SK-N-SH (cell line): ENCODE data around the gene MIGA2.
A peak's percentile ranks its signal among the peaks of the same experiment; 100 is the strongest.

ENCODE experiments used
- CHD2 ChIP-seq: fragments of 150-350 bp; IDR thresholded peaks from 2 replicates; pipeline ENCODE4 v1.6.1; 2018; ENCODE audit warnings: low read length; ENCODE audit not compliant: partially characterized antibody
- EP300 ChIP-seq, 2 experiments: IDR thresholded peaks; 2 replicates each; pipeline versions ENCODE4 v1.4.0 to v1.6.1; 2012; ENCODE audit warnings: borderline replicate concordance in 1 of 2, low read depth in 1 of 2, low read length in 1 of 2
- NRF1 ChIP-seq: IDR thresholded peaks from 2 replicates; pipeline ENCODE4 v1.6.1; 2012; ENCODE audit warnings: low read depth, mild to moderate bottlenecking, low read length
- POLR2AphosphoS5 ChIP-seq: IDR thresholded peaks from 2 replicates; pipeline ENCODE4 v1.6.1; 2012; ENCODE audit warnings: low read depth, low read length
- RAD21 ChIP-seq: IDR thresholded peaks from 2 replicates; pipeline ENCODE4 v1.6.1; 2012; ENCODE audit warnings: mild to moderate bottlenecking, low read length
- TAF1 ChIP-seq: IDR thresholded peaks from 2 replicates; pipeline ENCODE4 v1.6.1; 2012; ENCODE audit warnings: low read depth, mild to moderate bottlenecking, low read length, moderate library complexity, borderline replicate concordance
- TCF12 ChIP-seq: IDR thresholded peaks from 2 replicates; pipeline ENCODE4 v1.4.0; 2012
- TF ChIP-seq, protein P1 (sequence below): fragments of 200-600 bp; sonication (generic); IDR thresholded peaks from 2 replicates; pipeline ENCODE4 v1.6.1; 2017; ENCODE audit warnings: antibody characterized with exemption, mild to moderate bottlenecking, moderate library complexity
- TF ChIP-seq, protein P2 (sequence below): IDR thresholded peaks from 2 replicates; pipeline ENCODE4 v1.6.1; 2012; ENCODE audit warnings: mild to moderate bottlenecking, low read depth, low read length, moderate library complexity
- TF ChIP-seq, protein P3 (sequence below): fragments of 150-350 bp; IDR thresholded peaks from 2 replicates; pipeline ENCODE4 v1.6.1; 2017; ENCODE audit warnings: antibody characterized with exemption, low read length, low read depth, borderline replicate concordance

DNA sequence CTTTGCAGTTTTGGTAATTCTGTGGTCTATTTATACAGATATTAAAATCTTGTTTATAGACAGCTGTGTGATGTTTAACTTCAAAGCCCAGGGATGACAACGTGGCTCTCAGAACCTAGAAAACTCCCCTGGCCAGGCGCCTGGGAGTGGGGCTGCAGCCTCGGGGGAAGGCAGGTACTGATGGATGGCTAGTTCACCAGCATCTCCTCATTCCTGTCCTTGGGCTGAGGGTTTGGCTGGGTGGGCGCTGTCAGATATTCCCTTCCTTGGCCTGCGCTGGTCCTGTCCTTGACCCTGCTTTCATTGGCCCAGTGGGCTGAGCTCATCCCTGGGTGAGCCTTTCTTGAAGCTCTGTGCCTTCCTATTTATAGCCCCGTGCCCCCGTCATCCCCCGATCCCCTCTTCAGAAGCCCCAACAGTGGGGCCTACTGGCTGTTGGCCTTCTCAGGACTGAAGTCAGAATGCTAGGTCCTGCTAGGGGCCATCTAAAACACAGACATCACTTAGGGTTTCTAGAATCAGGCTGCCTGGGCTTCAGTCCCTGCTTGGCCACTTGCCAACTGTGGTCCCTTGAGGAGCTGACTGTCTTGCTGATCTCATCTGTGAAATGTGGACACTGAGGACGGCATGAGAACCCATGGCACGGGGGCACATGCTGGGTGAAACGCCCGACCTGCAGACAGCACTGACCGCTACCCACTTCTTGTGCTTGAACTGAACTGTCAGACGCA is 29.2 kb upstream of the MIGA2 start:
- TF ChIP-seq EP300 (IDR thresholded peaks at IDR 0.05; ENCODE audit: borderline replicate concordance in 1 of 2, low read depth in 1 of 2, low read length in 1 of 2) (no peak), TCF12 (no peak), POLR2AphosphoS5 (0 out of 2 replicates have a peak, but pooled peaks have one; percentile 14), NRF1 (no peak), TAF1 (no peak), RAD21 (no peak), CHD2 (no peak)
- TF ChIP-seq, protein P1, sequence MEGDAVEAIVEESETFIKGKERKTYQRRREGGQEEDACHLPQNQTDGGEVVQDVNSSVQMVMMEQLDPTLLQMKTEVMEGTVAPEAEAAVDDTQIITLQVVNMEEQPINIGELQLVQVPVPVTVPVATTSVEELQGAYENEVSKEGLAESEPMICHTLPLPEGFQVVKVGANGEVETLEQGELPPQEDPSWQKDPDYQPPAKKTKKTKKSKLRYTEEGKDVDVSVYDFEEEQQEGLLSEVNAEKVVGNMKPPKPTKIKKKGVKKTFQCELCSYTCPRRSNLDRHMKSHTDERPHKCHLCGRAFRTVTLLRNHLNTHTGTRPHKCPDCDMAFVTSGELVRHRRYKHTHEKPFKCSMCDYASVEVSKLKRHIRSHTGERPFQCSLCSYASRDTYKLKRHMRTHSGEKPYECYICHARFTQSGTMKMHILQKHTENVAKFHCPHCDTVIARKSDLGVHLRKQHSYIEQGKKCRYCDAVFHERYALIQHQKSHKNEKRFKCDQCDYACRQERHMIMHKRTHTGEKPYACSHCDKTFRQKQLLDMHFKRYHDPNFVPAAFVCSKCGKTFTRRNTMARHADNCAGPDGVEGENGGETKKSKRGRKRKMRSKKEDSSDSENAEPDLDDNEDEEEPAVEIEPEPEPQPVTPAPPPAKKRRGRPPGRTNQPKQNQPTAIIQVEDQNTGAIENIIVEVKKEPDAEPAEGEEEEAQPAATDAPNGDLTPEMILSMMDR, result no peak; the same call in 1 of the 2 replicates
- TF ChIP-seq, protein P2, sequence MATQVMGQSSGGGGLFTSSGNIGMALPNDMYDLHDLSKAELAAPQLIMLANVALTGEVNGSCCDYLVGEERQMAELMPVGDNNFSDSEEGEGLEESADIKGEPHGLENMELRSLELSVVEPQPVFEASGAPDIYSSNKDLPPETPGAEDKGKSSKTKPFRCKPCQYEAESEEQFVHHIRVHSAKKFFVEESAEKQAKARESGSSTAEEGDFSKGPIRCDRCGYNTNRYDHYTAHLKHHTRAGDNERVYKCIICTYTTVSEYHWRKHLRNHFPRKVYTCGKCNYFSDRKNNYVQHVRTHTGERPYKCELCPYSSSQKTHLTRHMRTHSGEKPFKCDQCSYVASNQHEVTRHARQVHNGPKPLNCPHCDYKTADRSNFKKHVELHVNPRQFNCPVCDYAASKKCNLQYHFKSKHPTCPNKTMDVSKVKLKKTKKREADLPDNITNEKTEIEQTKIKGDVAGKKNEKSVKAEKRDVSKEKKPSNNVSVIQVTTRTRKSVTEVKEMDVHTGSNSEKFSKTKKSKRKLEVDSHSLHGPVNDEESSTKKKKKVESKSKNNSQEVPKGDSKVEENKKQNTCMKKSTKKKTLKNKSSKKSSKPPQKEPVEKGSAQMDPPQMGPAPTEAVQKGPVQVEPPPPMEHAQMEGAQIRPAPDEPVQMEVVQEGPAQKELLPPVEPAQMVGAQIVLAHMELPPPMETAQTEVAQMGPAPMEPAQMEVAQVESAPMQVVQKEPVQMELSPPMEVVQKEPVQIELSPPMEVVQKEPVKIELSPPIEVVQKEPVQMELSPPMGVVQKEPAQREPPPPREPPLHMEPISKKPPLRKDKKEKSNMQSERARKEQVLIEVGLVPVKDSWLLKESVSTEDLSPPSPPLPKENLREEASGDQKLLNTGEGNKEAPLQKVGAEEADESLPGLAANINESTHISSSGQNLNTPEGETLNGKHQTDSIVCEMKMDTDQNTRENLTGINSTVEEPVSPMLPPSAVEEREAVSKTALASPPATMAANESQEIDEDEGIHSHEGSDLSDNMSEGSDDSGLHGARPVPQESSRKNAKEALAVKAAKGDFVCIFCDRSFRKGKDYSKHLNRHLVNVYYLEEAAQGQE, result no peak
- TF ChIP-seq, protein P3, sequence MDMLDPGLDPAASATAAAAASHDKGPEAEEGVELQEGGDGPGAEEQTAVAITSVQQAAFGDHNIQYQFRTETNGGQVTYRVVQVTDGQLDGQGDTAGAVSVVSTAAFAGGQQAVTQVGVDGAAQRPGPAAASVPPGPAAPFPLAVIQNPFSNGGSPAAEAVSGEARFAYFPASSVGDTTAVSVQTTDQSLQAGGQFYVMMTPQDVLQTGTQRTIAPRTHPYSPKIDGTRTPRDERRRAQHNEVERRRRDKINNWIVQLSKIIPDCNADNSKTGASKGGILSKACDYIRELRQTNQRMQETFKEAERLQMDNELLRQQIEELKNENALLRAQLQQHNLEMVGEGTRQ, result no peak
